Upper lobe of left lung (tissue), 6 donors: ENCODE measurements around the gene MAN2B2. TPM values are rescaled to one million over a fixed set of nuclear protein-coding genes. Genes with fewer than 3 reads are reported as not detected.
A peak's percentile ranks its signal among the peaks of the same experiment; 100 is the strongest.

Experiments used
- ATAC-seq, 2 donors: fragments of 200-7000 bp; cut with Tn5 transposase; one replicate each; pipeline ENCODE4 v1.9.1; 2022; ENCODE audit warnings: mild to moderate bottlenecking in 2 of 2, moderate library complexity in 2 of 2; ENCODE audit not compliant: low FRiP score in 2 of 2
- DNase-seq, 2 donors: peaks; one replicate each; pipeline ENCODE4 v3.0.0-alpha.2; 2019 to 2020
- H3K27ac ChIP-seq, 4 donors: fragments of 200-600 bp; sonication (generic); one replicate each; pipeline ENCODE4 v1.5.1; 2016 to 2019
- H3K27me3 ChIP-seq, 4 donors: fragments of 200-600 bp; sonication (generic); one replicate each; pipeline ENCODE4 v1.5.1; 2017 to 2019
- H3K36me3 ChIP-seq, 4 donors: fragments of 200-600 bp; sonication (generic); one replicate each; pipeline ENCODE4 v1.5.1; 2016 to 2019
- H3K4me1 ChIP-seq, 4 donors: fragments of 200-600 bp; sonication (generic); one replicate each; pipeline ENCODE4 v1.5.1; 2018 to 2019
- H3K4me3 ChIP-seq, 4 donors: fragments of 200-600 bp; sonication (generic); one replicate each; pipeline ENCODE4 v1.5.1; 2017 to 2019; ENCODE audit warnings: mild to moderate bottlenecking in 2 of 4, moderate library complexity in 1 of 4
- H3K9me3 ChIP-seq, 4 donors: fragments of 200-600 bp; sonication (generic); one replicate each; pipeline ENCODE4 v1.5.1; 2018 to 2019
- CTCF ChIP-seq, 6 experiments: fragments of 450-650 bp in 4 of 6; fragments of 200-600 bp in 2 of 6; sonication (generic) in 2 of 6; IDR thresholded peaks; one replicate each; pipeline ENCODE4 v1.5.1; 2016 to 2019; ENCODE audit warnings: antibody characterized with exemption in 6 of 6
- EP300 ChIP-seq, 4 donors: sonication (generic); formaldehyde crosslinking; IDR thresholded peaks; one replicate each; pipeline ENCODE4 v1.5.1; 2017; ENCODE audit warnings: antibody characterized with exemption in 4 of 4, control low read depth in 2 of 4
- POLR2A ChIP-seq, 4 donors: fragments of 450-650 bp; IDR thresholded peaks; one replicate each; pipeline ENCODE4 v1.5.1; 2016 to 2017; ENCODE audit warnings: antibody characterized with exemption in 4 of 4, mild to moderate bottlenecking in 2 of 4
- POLR2AphosphoS5 ChIP-seq, 2 donors: sonication (generic); formaldehyde crosslinking; IDR thresholded peaks; one replicate each; pipeline ENCODE4 v1.5.1; 2017; ENCODE audit warnings: antibody characterized with exemption in 2 of 2
- WGBS, 2 donors: methylation state at CpG; one replicate each; pipeline ENCODE4 v1.1.5; 2017 to 2018; 5-methylcytosine and 5-hydroxymethylcytosine counted together
- total RNA-seq, 6 donors: library from RNA; depleted of rRNA in 4 of 6; stranded (reverse); fragments of >200 nt in 4 of 6; gene quantifications; one replicate each; pipeline versions ENCODE4 v1.1.0 to v1.2.1, GENCODE V29; 2016 to 2021
- donor health status: DM: no; HTN: no; CAD: no; lungs with moderate emphysema.
- donor health status: DM: no; HTN: yes; CAD: no; lungs with severe emphysema.

Gene MAN2B2
- total RNA-seq, 6 donors from 2014 or later, result 17.4 to 44.0 (median 35.4) TPM

- Histone ChIP-seq H3K27me3 (no peaks in the 10 kb centered on the region), H3K27ac (no peak overlapping the region), H3K4me1 (no peaks in the 10 kb centered on the region), H3K9me3 (no peaks in the 10 kb centered on the region), H3K4me3 (no peak overlapping the region), H3K36me3 (peaks cover 10 to 92% (median 68%) of the 10 kb centered on the region in 4 donors)
- DNase-seq, result peak in 1 of 2 donors; percentile 68
- 94 to 96% methylated on average over 23 to 24 of the region's 24 CpGs for whole genome bisulfite sequencing, 2 donors
- no peak for TF ChIP-seq POLR2AphosphoS5 (IDR thresholded peaks at IDR 0.05)
- TF ChIP-seq EP300 (IDR thresholded peaks at IDR 0.05), result no peak
- TF ChIP-seq POLR2A (IDR thresholded peaks at IDR 0.05), result no peak
- TF ChIP-seq CTCF (IDR thresholded peaks at IDR 0.05), result no peak
- no peak for ATAC-seq
These were observed 36.0 kb downstream of the MAN2B2 start for GRCh38 chr4:6610856-6611430.

- peaks cover 12 to 92% (median 76%) of the 10 kb centered on the region in 4 donors for H3K36me3 ChIP-seq
- TF ChIP-seq POLR2A (IDR thresholded peaks at IDR 0.05), result no peak
- TF ChIP-seq POLR2AphosphoS5 (IDR thresholded peaks at IDR 0.05), result no peak
- TF ChIP-seq CTCF (IDR thresholded peaks at IDR 0.05), result no peak
- TF ChIP-seq EP300 (IDR thresholded peaks at IDR 0.05), result no peak
- 95 to 100% methylated on average over 3 of the region's 3 CpGs for WGBS, 2 donors
- H3K27me3 ChIP-seq, result no peaks in the 10 kb centered on the region
- DNase-seq (no peak), ATAC-seq (no peak)
- H3K4me3 ChIP-seq, result no peak overlapping the region
- no peaks in the 10 kb centered on the region for H3K9me3 ChIP-seq
- H3K27ac ChIP-seq, result no peak overlapping the region
- H3K4me1 ChIP-seq, result no peaks in the 10 kb centered on the region
These were observed 38.1 kb downstream of the MAN2B2 start for GRCh38 chr4:6612961-6613675.

- Histone ChIP-seq H3K4me3 (no peak overlapping the region), H3K9me3 (no peaks in the 10 kb centered on the region), H3K27me3 (no peaks in the 10 kb centered on the region), H3K27ac (no peak overlapping the region), H3K36me3 (peaks cover 12 to 92% (median 77%) of the 10 kb centered on the region in 4 donors), H3K4me1 (no peaks in the 10 kb centered on the region)
- DNase-seq, result no peak
- WGBS, 2 donors, result 79 to 85% methylated on average over 6 to 17 of the region's 17 CpGs
- TF ChIP-seq EP300 (IDR thresholded peaks at IDR 0.05), result no peak
- TF ChIP-seq POLR2AphosphoS5 (IDR thresholded peaks at IDR 0.05), result no peak
- TF ChIP-seq CTCF (IDR thresholded peaks at IDR 0.05), result no peak
- no peak for TF ChIP-seq POLR2A (IDR thresholded peaks at IDR 0.05)
- no peak for ATAC-seq
These were observed 39.0 kb downstream of the MAN2B2 start for GRCh38 chr4:6613676-6614651.

GRCh38 chr4:6614701-6615230, 39.8 kb downstream of the MAN2B2 start:
- Histone ChIP-seq H3K27me3 (no peaks in the 10 kb centered on the region), H3K36me3 (peaks cover 12 to 92% (median 76%) of the 10 kb centered on the region in 4 donors), H3K4me1 (no peaks in the 10 kb centered on the region), H3K4me3 (no peak overlapping the region), H3K27ac (no peak overlapping the region), H3K9me3 (no peaks in the 10 kb centered on the region)
- WGBS, 2 donors, result 85 to 96% methylated on average over 5 to 11 of the region's 11 CpGs
- ATAC-seq (no peak), DNase-seq (no peak)
- TF ChIP-seq EP300 (IDR thresholded peaks at IDR 0.05), result no peak
- no peak for TF ChIP-seq POLR2AphosphoS5 (IDR thresholded peaks at IDR 0.05)
- TF ChIP-seq CTCF (IDR thresholded peaks at IDR 0.05), result no peak
- TF ChIP-seq POLR2A (IDR thresholded peaks at IDR 0.05), result no peak
